ENCODE results near the gene ACOT7. TPM values are rescaled to one million over a fixed set of nuclear protein-coding genes. Genes with fewer than 3 reads are reported as not detected.

Gene ACOT7
- total and polyA plus RNA-seq, 11 donors, result 5.7 to 38.9 (median 12.6) TPM

DNA sequence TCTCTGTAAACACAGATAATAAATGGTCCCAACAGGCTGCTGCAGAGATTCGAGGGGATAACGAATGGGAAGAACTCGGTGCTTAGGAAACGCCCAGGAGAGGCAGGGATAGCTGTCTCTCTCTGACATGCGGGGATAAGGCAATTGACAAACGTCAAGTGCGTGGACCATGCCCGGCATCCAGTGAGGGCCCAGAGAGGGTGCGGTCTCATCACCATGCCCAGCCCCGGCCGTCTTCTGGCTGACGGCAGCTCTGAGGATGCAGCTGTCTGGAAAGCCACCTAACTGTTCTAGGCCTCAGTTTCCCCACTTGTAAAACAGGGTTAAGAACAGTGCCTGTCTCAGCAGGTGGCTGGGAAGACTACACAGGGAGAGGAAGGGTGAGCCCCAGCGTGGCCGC is 48.1 kb downstream of the ACOT7 start:
- no peaks in the 10 kb centered on the region for H3K36me3 ChIP-seq
- intact Hi-C loops (cut with DNase I), result loop anchor here in 5 of 10 donors (5.0 to 10.0 kb wide), 4 partner anchors 57 to 301 kb away; partner anchors contain the start of gene KCNAB2 (in 1 of the 5)
- H3K4me3 ChIP-seq, result no peak overlapping the region
- H3K27ac ChIP-seq, result no peak overlapping the region
- no peak for TF ChIP-seq POLR2A (IDR thresholded peaks at IDR 0.05)
- TF ChIP-seq, protein P1, sequence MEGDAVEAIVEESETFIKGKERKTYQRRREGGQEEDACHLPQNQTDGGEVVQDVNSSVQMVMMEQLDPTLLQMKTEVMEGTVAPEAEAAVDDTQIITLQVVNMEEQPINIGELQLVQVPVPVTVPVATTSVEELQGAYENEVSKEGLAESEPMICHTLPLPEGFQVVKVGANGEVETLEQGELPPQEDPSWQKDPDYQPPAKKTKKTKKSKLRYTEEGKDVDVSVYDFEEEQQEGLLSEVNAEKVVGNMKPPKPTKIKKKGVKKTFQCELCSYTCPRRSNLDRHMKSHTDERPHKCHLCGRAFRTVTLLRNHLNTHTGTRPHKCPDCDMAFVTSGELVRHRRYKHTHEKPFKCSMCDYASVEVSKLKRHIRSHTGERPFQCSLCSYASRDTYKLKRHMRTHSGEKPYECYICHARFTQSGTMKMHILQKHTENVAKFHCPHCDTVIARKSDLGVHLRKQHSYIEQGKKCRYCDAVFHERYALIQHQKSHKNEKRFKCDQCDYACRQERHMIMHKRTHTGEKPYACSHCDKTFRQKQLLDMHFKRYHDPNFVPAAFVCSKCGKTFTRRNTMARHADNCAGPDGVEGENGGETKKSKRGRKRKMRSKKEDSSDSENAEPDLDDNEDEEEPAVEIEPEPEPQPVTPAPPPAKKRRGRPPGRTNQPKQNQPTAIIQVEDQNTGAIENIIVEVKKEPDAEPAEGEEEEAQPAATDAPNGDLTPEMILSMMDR (IDR thresholded peaks at IDR 0.05), result no peak
- DNase-seq (no peak), ATAC-seq (no peak)
- 89 to 94% (median 92%) methylated on average over 14 of the region's 14 CpGs for WGBS, 4 donors
- peaks cover 0 to 18% (median 9%) of the 10 kb centered on the region in 12 donors for H3K4me1 ChIP-seq
- H3K27me3 ChIP-seq, result no peaks in the 10 kb centered on the region
- H3K9me3 ChIP-seq, result no peaks in the 10 kb centered on the region

- no peak for TF ChIP-seq POLR2A (IDR thresholded peaks at IDR 0.05)
- TF ChIP-seq, protein P1 (IDR thresholded peaks at IDR 0.05), result no peak
- Histone ChIP-seq H3K4me1 (peaks cover 0 to 16% (median 7%) of the 10 kb centered on the region in 12 donors), H3K27ac (no peak overlapping the region), H3K4me3 (no peak overlapping the region), H3K27me3 (no peaks in the 10 kb centered on the region), H3K9me3 (no peaks in the 10 kb centered on the region), H3K36me3 (no peaks in the 10 kb centered on the region)
- intact Hi-C loops (cut with DNase I), result loop anchor here in 5 of 10 donors (5.0 to 10.0 kb wide), 4 partner anchors 57 to 300 kb away; partner anchors contain the start of gene KCNAB2 (in 1 of the 5)
- 85 to 90% (median 87%) methylated on average over 7 of the region's 7 CpGs for WGBS, 4 donors
- ATAC-seq (no peak), DNase-seq (no peak)
Measured at GRCh38 chr1:6345009-6345408, 48.6 kb downstream of the ACOT7 start.

GRCh38 chr1:6343506-6344405 is 49.8 kb downstream of the ACOT7 start:
- no peaks in the 10 kb centered on the region for H3K27me3 ChIP-seq
- H3K4me3 ChIP-seq, result no peak overlapping the region
- H3K36me3 ChIP-seq, result peaks cover 0 to 6% (median 0%) of the 10 kb centered on the region in 9 donors
- intact Hi-C loops (cut with DNase I), result loop anchor here (1.0 to 10.0 kb wide), 6 partner anchors 76 to 299 kb away; partner anchors contain the start of gene KCNAB2 (in 1 of the 10)
- no peak for TF ChIP-seq POLR2A (IDR thresholded peaks at IDR 0.05)
- TF ChIP-seq, protein P1 (IDR thresholded peaks at IDR 0.05), result peak; percentile 76 to 89 (median 82)
- DNase-seq (peak; percentile 52 to 76 (median 67)), ATAC-seq (peak; percentile 72 to 85 (median 82))
- H3K4me1 ChIP-seq, result peaks cover 0 to 14% (median 5%) of the 10 kb centered on the region in 12 donors
- H3K27ac ChIP-seq, result no peak overlapping the region
- H3K9me3 ChIP-seq, result no peaks in the 10 kb centered on the region
- WGBS, 4 donors, result 77 to 81% (median 79%) methylated on average over 16 to 17 of the region's 17 CpGs

GRCh38 chr1:6342056-6342455 is 51.5 kb downstream of the ACOT7 start:
- Histone ChIP-seq H3K4me3 (no peak overlapping the region), H3K9me3 (no peaks in the 10 kb centered on the region), H3K27me3 (no peaks in the 10 kb centered on the region), H3K4me1 (no peaks in the 10 kb centered on the region), H3K36me3 (peaks cover 0 to 10% (median 0%) of the 10 kb centered on the region in 9 donors), H3K27ac (no peak overlapping the region)
- no peak for ATAC-seq
- TF ChIP-seq, protein P1 (IDR thresholded peaks at IDR 0.05), result no peak
- no peak for TF ChIP-seq POLR2A (IDR thresholded peaks at IDR 0.05)
- 34 to 56% (median 53%) methylated on average over 9 of the region's 9 CpGs for WGBS, 4 donors
- no peak for DNase-seq
- intact Hi-C loops (cut with DNase I), result loop anchor here in 8 of 10 donors (2.0 to 10.0 kb wide), 5 partner anchors 75 to 297 kb away; partner anchors contain the start of gene KCNAB2 (in 1 of the 8)
